Endothelial cell of umbilical vein (primary cell): ENCODE data around the gene YIPF1.

Experiments
- CTCF ChIP-seq, 2 donors: IDR thresholded peaks; 1 replicate in 1 of 2; 2 replicates in 1 of 2; pipeline ENCODE4 v1.5.1; 2011; ENCODE audit warnings: low read length in 2 of 2, mild to moderate bottlenecking in 2 of 2, moderate library complexity in 2 of 2, control low read depth in 1 of 2, inconsistent platforms in 1 of 2, low read depth in 1 of 2; ENCODE audit not compliant: insufficient read depth in 1 of 2; ENCODE audit errors: extremely low read depth in 1 of 2
- EZH2 ChIP-seq: IDR thresholded peaks from 2 replicates; pipeline ENCODE4 v1.6.1; 2012; ENCODE audit warnings: borderline replicate concordance, low read depth, mild to moderate bottlenecking, moderate library complexity, low read length, inconsistent platforms; ENCODE audit not compliant: severe bottlenecking
- FOS ChIP-seq: IDR thresholded peaks from 2 replicates; pipeline ENCODE4 v1.6.1; 2011; ENCODE audit warnings: mild to moderate bottlenecking, low read length, moderate library complexity, borderline replicate concordance; ENCODE audit not compliant: insufficient read depth
- JUN ChIP-seq: IDR thresholded peaks from 2 replicates; pipeline ENCODE4 v1.6.1; 2011; ENCODE audit warnings: borderline replicate concordance, low read depth; ENCODE audit not compliant: insufficient read length, insufficient read depth
- MAX ChIP-seq: IDR thresholded peaks from 2 replicates; pipeline ENCODE4 v1.6.1; 2011; ENCODE audit not compliant: insufficient read depth, insufficient read length
- MYC ChIP-seq: IDR thresholded peaks from one replicate; pipeline ENCODE4 v1.6.1; 2011; ENCODE audit warnings: mild to moderate bottlenecking, low read depth, low read length
- POLR2A ChIP-seq: IDR thresholded peaks from 2 replicates; pipeline ENCODE4 v1.6.1; 2012; ENCODE audit warnings: low read depth, mild to moderate bottlenecking, control low read depth, low read length
- POLR2AphosphoS5 ChIP-seq: IDR thresholded peaks from 2 replicates; pipeline ENCODE4 v1.6.1; 2012; ENCODE audit warnings: low read depth, mild to moderate bottlenecking, control low read depth, low read length, moderate library complexity; ENCODE audit not compliant: insufficient read depth

- TF ChIP-seq CTCF (IDR thresholded peaks at IDR 0.05; ENCODE audit: extremely low read depth in 1 of 2, insufficient read depth in 1 of 2, low read depth in 1 of 2, low read length in 2 of 2) (no peak), POLR2AphosphoS5 (no peak), POLR2A (no peak), MAX (no peak), JUN (no peak), EZH2 (no peak), MYC (no peak), FOS (no peak)
Measured at GRCh38 chr1:53891018-53891417, 1.4 kb upstream of the YIPF1 start.
